OCI-LY3 (cell line): ENCODE results near the gene INHBE.

Experiments
- H2AFZ ChIP-seq: fragments of 200-600, 300-600 bp; shearing (Covaris generic); 2 replicates; pipeline ENCODE4 v1.6.0; 2014; ENCODE audit warnings: antibody characterized with exemption, low read depth, low read length
- H3K27ac ChIP-seq: fragments of 200-600, 300-600 bp; sonication (generic); 2 replicates; pipeline ENCODE4 v1.5.1; 2014; ENCODE audit warnings: mild to moderate bottlenecking, low read length, moderate library complexity, mixed read lengths
- H3K27me3 ChIP-seq: fragments of 200-600, 300-600 bp; sonication (generic); 2 replicates; pipeline ENCODE4 v1.6.1; 2014; ENCODE audit warnings: low read depth, low read length, mixed read lengths
- H3K36me3 ChIP-seq: fragments of 200-600, 300-600 bp; sonication (generic); replicated peaks from 2 replicates; pipeline ENCODE3; 2014; ENCODE audit warnings: low read depth, low read length, mixed read lengths
- H3K4me1 ChIP-seq: fragments of 300-600, 200-600 bp; sonication (generic); 2 replicates; pipeline ENCODE4 v1.6.1; 2014; ENCODE audit warnings: low read length, mixed read lengths
- H3K4me2 ChIP-seq: fragments of 200-600, 300-600 bp; sonication (generic); 2 replicates; pipeline ENCODE4 v1.6.1; 2014; ENCODE audit warnings: low read length, mixed read lengths
- H3K4me3 ChIP-seq: fragments of 300-600, 200-600 bp; sonication (generic); 2 replicates; pipeline ENCODE4 v1.5.1; 2014; ENCODE audit warnings: antibody characterized with exemption, mild to moderate bottlenecking, low read length, moderate library complexity
- H3K79me2 ChIP-seq: fragments of 300-600, 200-600 bp; shearing (Covaris generic); 2 replicates; pipeline ENCODE4 v1.6.1; 2014; ENCODE audit warnings: mild to moderate bottlenecking, low read length, mixed read lengths
- H3K9ac ChIP-seq: fragments of 300-600, 200-600 bp; shearing (Covaris generic); 2 replicates; pipeline ENCODE4 v1.6.0; 2014; ENCODE audit warnings: mild to moderate bottlenecking, low read length, moderate library complexity
- H3K9me3 ChIP-seq: fragments of 200-600, 300-600 bp; shearing (Covaris generic); 2 replicates; pipeline ENCODE4 v1.6.1; 2014; ENCODE audit warnings: low read length, mixed read lengths; ENCODE audit not compliant: insufficient read depth
- H4K20me1 ChIP-seq: fragments of 200-600, 300-600 bp; sonication (generic); 2 replicates; pipeline ENCODE4 v1.6.1; 2016; ENCODE audit warnings: low read length, mixed read lengths; ENCODE audit not compliant: insufficient read depth
- CTCF ChIP-seq: fragments of 200-600, 300-600 bp; sonication (generic); IDR thresholded peaks from 2 replicates; pipeline ENCODE4 v1.5.1; 2014; ENCODE audit warnings: antibody characterized with exemption, low read length, low read depth
- EZH2phosphoT487 ChIP-seq: fragments of 200-600 bp; shearing (Covaris generic); IDR thresholded peaks from 2 replicates; pipeline ENCODE4 v1.6.1; 2018; ENCODE audit warnings: antibody characterized with exemption, mixed run types, low read depth

Gene INHBE

GRCh38 chr12:57454213-57454565 is 918 bp upstream of the INHBE start:
- Histone ChIP-seq H3K4me1 (peaks cover 33% of the 10 kb centered on the region), H3K27me3 (no peaks in the 10 kb centered on the region), H3K4me3 (no peak overlapping the region), H3K79me2 (no peaks in the 10 kb centered on the region), H3K36me3 (no peaks in the 10 kb centered on the region), H4K20me1 (no peaks in the 10 kb centered on the region), H2AFZ (no peak overlapping the region), H3K27ac (no peak overlapping the region), H3K9me3 (no peaks in the 10 kb centered on the region), H3K4me2 (no peak overlapping the region), H3K9ac (no peak overlapping the region)
- TF ChIP-seq CTCF (no peak), EZH2phosphoT487 (no peak)

GRCh38 chr12:57455374-57456144 is 452 bp downstream of the INHBE start:
- no peaks in the 10 kb centered on the region for H3K36me3 ChIP-seq
- H3K79me2 ChIP-seq: no peaks in the 10 kb centered on the region
- peak overlapping the region; percentile 46 for H3K9ac ChIP-seq
- H3K4me1 ChIP-seq: peaks cover 38% of the 10 kb centered on the region
- no peak overlapping the region for H3K27ac ChIP-seq
- TF ChIP-seq EZH2phosphoT487 (no peak), CTCF (no peak)
- no peaks in the 10 kb centered on the region for H3K9me3 ChIP-seq
- H4K20me1 ChIP-seq: no peaks in the 10 kb centered on the region
- H2AFZ ChIP-seq: peak overlapping the region; percentile 77
- peak overlapping the region; percentile 75 for H3K4me3 ChIP-seq
- H3K27me3 ChIP-seq: no peaks in the 10 kb centered on the region
- H3K4me2 ChIP-seq: peak overlapping the region; percentile 94

GRCh38 chr12:57456145-57456700 is 1.1 kb downstream of the INHBE start:
- peaks cover 45% of the 10 kb centered on the region for H3K4me1 ChIP-seq
- peak overlapping the region; percentile 94 for H3K4me2 ChIP-seq
- no peaks in the 10 kb centered on the region for H3K9me3 ChIP-seq
- H3K36me3 ChIP-seq: no peaks in the 10 kb centered on the region
- H3K79me2 ChIP-seq: no peaks in the 10 kb centered on the region
- peaks cover 5% of the 10 kb centered on the region for H3K27me3 ChIP-seq
- H3K27ac ChIP-seq: no peak overlapping the region
- peak overlapping the region; percentile 75 for H3K4me3 ChIP-seq
- peak overlapping the region; percentile 46 for H3K9ac ChIP-seq
- peak overlapping the region; percentile 77 for H2AFZ ChIP-seq
- peak; percentile 87 for TF ChIP-seq CTCF
- TF ChIP-seq EZH2phosphoT487: no peak
- H4K20me1 ChIP-seq: no peaks in the 10 kb centered on the region

- Histone ChIP-seq H3K9me3 (no peaks in the 10 kb centered on the region), H3K4me3 (no peak overlapping the region), H3K27me3 (peaks cover 5% of the 10 kb centered on the region), H4K20me1 (no peaks in the 10 kb centered on the region), H2AFZ (no peak overlapping the region), H3K36me3 (no peaks in the 10 kb centered on the region), H3K27ac (no peak overlapping the region), H3K4me1 (peaks cover 46% of the 10 kb centered on the region), H3K9ac (no peak overlapping the region), H3K79me2 (no peaks in the 10 kb centered on the region), H3K4me2 (no peak overlapping the region)
- TF ChIP-seq CTCF (no peak), EZH2phosphoT487 (no peak)
Observed at GRCh38 chr12:57456737-57457490, 1.8 kb downstream of the INHBE start.
